Astrocyte (in vitro differentiated cells and primary cell): ENCODE data around the gene UGT2B15. TPM values are rescaled to one million over a fixed set of nuclear protein-coding genes. Genes with fewer than 3 reads are reported as not detected.

Source experiments
- DNase-seq: peaks from one replicate; pipeline ENCODE4 v3.0.0-alpha.2; 2010; ENCODE audit warnings: low read depth
- FAIRE-seq: peaks from 2 replicates; lab custom pipeline; 2011; peaks lifted over from hg19 to GRCh38; lab: Jason Lieb, UNC
- H2AFZ ChIP-seq: 2 replicates; pipeline ENCODE4 v1.6.0; 2012; ENCODE audit warnings: low read depth, low read length, inconsistent platforms
- H3K27ac ChIP-seq: 2 replicates; pipeline ENCODE4 v1.5.1; 2011; ENCODE audit warnings: low read depth, low read length, inconsistent platforms
- H3K27me3 ChIP-seq: 2 replicates; pipeline ENCODE4 v1.6.0; 2011; ENCODE audit warnings: low read length, inconsistent platforms; ENCODE audit not compliant: insufficient read depth
- H3K36me3 ChIP-seq: 2 replicates; pipeline ENCODE4 v1.5.1; 2011; ENCODE audit warnings: low read length, inconsistent platforms; ENCODE audit not compliant: insufficient read depth
- H3K4me1 ChIP-seq: 2 replicates; pipeline ENCODE4 v1.5.1; 2011; ENCODE audit warnings: low read length, inconsistent platforms; ENCODE audit not compliant: insufficient read depth
- H3K4me2 ChIP-seq: 2 replicates; pipeline ENCODE4 v1.6.0; 2012; ENCODE audit warnings: low read length, inconsistent platforms
- H3K4me3 ChIP-seq: 2 replicates; pipeline ENCODE4 v1.5.1; 2011; ENCODE audit warnings: low read depth, mild to moderate bottlenecking, low read length, inconsistent platforms; ENCODE audit not compliant: insufficient read depth
- H3K79me2 ChIP-seq: 2 replicates; pipeline ENCODE4 v1.6.0; 2012; ENCODE audit warnings: mild to moderate bottlenecking, low read length, inconsistent platforms; ENCODE audit not compliant: insufficient read depth
- H3K9ac ChIP-seq: 2 replicates; pipeline ENCODE4 v1.6.0; 2012; ENCODE audit warnings: mild to moderate bottlenecking, low read length, inconsistent platforms
- H3K9me3 ChIP-seq: 2 replicates; pipeline ENCODE4 v1.5.1; 2012; ENCODE audit warnings: low read depth, mild to moderate bottlenecking, low read length, inconsistent platforms; ENCODE audit not compliant: insufficient read depth
- H4K20me1 ChIP-seq: 2 replicates; pipeline ENCODE4 v1.6.0; 2012; ENCODE audit warnings: low read length, inconsistent platforms; ENCODE audit not compliant: insufficient read depth
- H3K27ac Mint-ChIP-seq: one replicate; pipeline ENCODE4 v1.8.0; 2021; ENCODE audit warnings: mild to moderate bottlenecking, mixed read lengths; ENCODE audit not compliant: unreplicated experiment
- H3K27me3 Mint-ChIP-seq: one replicate; pipeline ENCODE4 v1.8.0; 2021; ENCODE audit warnings: low read depth, mixed read lengths; ENCODE audit not compliant: unreplicated experiment
- H3K36me3 Mint-ChIP-seq: one replicate; pipeline ENCODE4 v1.8.0; 2021; ENCODE audit warnings: low read depth, mixed read lengths; ENCODE audit not compliant: unreplicated experiment
- H3K4me1 Mint-ChIP-seq: one replicate; pipeline ENCODE4 v1.8.0; 2021; ENCODE audit warnings: low read depth, mixed read lengths; ENCODE audit not compliant: unreplicated experiment
- H3K4me3 Mint-ChIP-seq: one replicate; pipeline ENCODE4 v1.8.0; 2021; ENCODE audit warnings: mild to moderate bottlenecking, moderate library complexity, mixed read lengths; ENCODE audit not compliant: unreplicated experiment
- H3K9me3 Mint-ChIP-seq: one replicate; pipeline ENCODE4 v1.8.0; 2021; ENCODE audit warnings: mild to moderate bottlenecking, mixed read lengths; ENCODE audit not compliant: unreplicated experiment
- EZH2 ChIP-seq: IDR thresholded peaks from 2 replicates; pipeline ENCODE4 v1.6.1; 2012; ENCODE audit warnings: mild to moderate bottlenecking, low read length, inconsistent platforms; ENCODE audit not compliant: insufficient read depth
- total RNA-seq: library from RNA; stranded (reverse); gene quantifications from 2 replicates; pipeline ENCODE4 v1.2.1, GENCODE V29; 2021
- TF ChIP-seq, protein P1 (sequence below): IDR thresholded peaks from 2 replicates; pipeline ENCODE4 v1.5.1; 2011; ENCODE audit warnings: low read depth, mild to moderate bottlenecking, inconsistent platforms, low read length, moderate library complexity; ENCODE audit not compliant: insufficient read depth

The UGT2B15 gene
- total RNA-seq, 1 donor from 2014 or later, result not detected

- Histone ChIP-seq H3K36me3 (no peaks in the 10 kb centered on the region), H3K9ac (no peak overlapping the region), H3K9me3 (no peaks in the 10 kb centered on the region), H3K79me2 (no peaks in the 10 kb centered on the region), H3K4me1 (no peaks in the 10 kb centered on the region), H3K27me3 (no peaks in the 10 kb centered on the region), H3K4me2 (no peak overlapping the region), H2AFZ (no peak overlapping the region), H3K4me3 (no peak overlapping the region), H3K27ac (no peak overlapping the region), H4K20me1 (no peaks in the 10 kb centered on the region)
- DNase-seq (no peak), FAIRE-seq (no peak)
- peaks cover 3% of the 10 kb centered on the region for H3K9me3 Mint-ChIP-seq
- peaks cover 1% of the 10 kb centered on the region for H3K36me3 Mint-ChIP-seq
- no peak overlapping the region for H3K4me3 Mint-ChIP-seq
- H3K27ac Mint-ChIP-seq, result no peak overlapping the region
- peaks cover 3% of the 10 kb centered on the region for H3K4me1 Mint-ChIP-seq
- no peaks in the 10 kb centered on the region for H3K27me3 Mint-ChIP-seq
- TF ChIP-seq, protein P1, sequence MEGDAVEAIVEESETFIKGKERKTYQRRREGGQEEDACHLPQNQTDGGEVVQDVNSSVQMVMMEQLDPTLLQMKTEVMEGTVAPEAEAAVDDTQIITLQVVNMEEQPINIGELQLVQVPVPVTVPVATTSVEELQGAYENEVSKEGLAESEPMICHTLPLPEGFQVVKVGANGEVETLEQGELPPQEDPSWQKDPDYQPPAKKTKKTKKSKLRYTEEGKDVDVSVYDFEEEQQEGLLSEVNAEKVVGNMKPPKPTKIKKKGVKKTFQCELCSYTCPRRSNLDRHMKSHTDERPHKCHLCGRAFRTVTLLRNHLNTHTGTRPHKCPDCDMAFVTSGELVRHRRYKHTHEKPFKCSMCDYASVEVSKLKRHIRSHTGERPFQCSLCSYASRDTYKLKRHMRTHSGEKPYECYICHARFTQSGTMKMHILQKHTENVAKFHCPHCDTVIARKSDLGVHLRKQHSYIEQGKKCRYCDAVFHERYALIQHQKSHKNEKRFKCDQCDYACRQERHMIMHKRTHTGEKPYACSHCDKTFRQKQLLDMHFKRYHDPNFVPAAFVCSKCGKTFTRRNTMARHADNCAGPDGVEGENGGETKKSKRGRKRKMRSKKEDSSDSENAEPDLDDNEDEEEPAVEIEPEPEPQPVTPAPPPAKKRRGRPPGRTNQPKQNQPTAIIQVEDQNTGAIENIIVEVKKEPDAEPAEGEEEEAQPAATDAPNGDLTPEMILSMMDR, result no peak
- TF ChIP-seq EZH2, result no peak
Measured at GRCh38 chr4:68617003-68617698, 53.3 kb downstream of the UGT2B15 start.

GRCh38 chr4:68615699-68616422, 54.6 kb downstream of the UGT2B15 start:
- Mint-ChIP-seq H3K36me3 (no peaks in the 10 kb centered on the region), H3K9me3 (no peaks in the 10 kb centered on the region), H3K4me1 (peaks cover 3% of the 10 kb centered on the region), H3K27me3 (no peaks in the 10 kb centered on the region), H3K4me3 (no peak overlapping the region), H3K27ac (no peak overlapping the region)
- Histone ChIP-seq H3K79me2 (no peaks in the 10 kb centered on the region), H3K27ac (no peak overlapping the region), H3K4me3 (no peak overlapping the region), H3K9ac (no peak overlapping the region), H4K20me1 (no peaks in the 10 kb centered on the region), H3K27me3 (no peaks in the 10 kb centered on the region), H2AFZ (no peak overlapping the region), H3K9me3 (no peaks in the 10 kb centered on the region), H3K36me3 (no peaks in the 10 kb centered on the region), H3K4me1 (no peaks in the 10 kb centered on the region), H3K4me2 (no peak overlapping the region)
- DNase-seq (no peak), FAIRE-seq (no peak)
- TF ChIP-seq, protein P1, result no peak
- TF ChIP-seq EZH2, result no peak

GRCh38 chr4:68613752-68614151, 56.7 kb downstream of the UGT2B15 start:
- Histone ChIP-seq H3K4me3 (no peak overlapping the region), H3K36me3 (no peaks in the 10 kb centered on the region), H3K27ac (no peak overlapping the region), H4K20me1 (no peaks in the 10 kb centered on the region), H3K79me2 (no peaks in the 10 kb centered on the region), H3K27me3 (no peaks in the 10 kb centered on the region), H2AFZ (no peak overlapping the region), H3K9me3 (no peaks in the 10 kb centered on the region), H3K4me1 (no peaks in the 10 kb centered on the region), H3K4me2 (no peak overlapping the region), H3K9ac (no peak overlapping the region)
- no peak overlapping the region for H3K27ac Mint-ChIP-seq
- no peaks in the 10 kb centered on the region for H3K9me3 Mint-ChIP-seq
- no peaks in the 10 kb centered on the region for H3K27me3 Mint-ChIP-seq
- no peak for DNase-seq
- TF ChIP-seq, protein P1, result no peak
- no peak for TF ChIP-seq EZH2
- H3K4me1 Mint-ChIP-seq, result no peaks in the 10 kb centered on the region
- FAIRE-seq, result no peak
- no peaks in the 10 kb centered on the region for H3K36me3 Mint-ChIP-seq
- H3K4me3 Mint-ChIP-seq, result no peak overlapping the region
